GM18873 (cell line): ENCODE results near the gene BIN2.

ENCODE experiments used
- ATAC-seq: cut with Tn5 transposase; IDR thresholded peaks from one replicate; pipeline ENCODE4 v1.9.1; 2021; ENCODE audit warnings: mild to moderate bottlenecking, moderate library complexity, moderate number of reproducible peaks; ENCODE audit not compliant: unreplicated experiment, low FRiP score

Gene BIN2

GRCh38 chr12:51323966-51324895, at the start of gene BIN2:
Gene BIN2, minus strand, starts transcription at chr12:51324174. Its CDS starts 72 bp downstream, at chr12:51324102.
- ATAC-seq = no peak

- ATAC-seq = no peak
These were observed 49.2 kb upstream of the BIN2 start for GRCh38 chr12:51373187-51373586.

- no peak for ATAC-seq
These were observed 48.0 kb upstream of the BIN2 start for GRCh38 chr12:51372021-51372420.

GRCh38 chr12:51371295-51371953, 47.5 kb upstream of the BIN2 start:
- no peak for ATAC-seq

- no peak for ATAC-seq
These were observed 46.7 kb upstream of the BIN2 start for GRCh38 chr12:51370667-51371066.

GRCh38 chr12:51369581-51369980, 45.6 kb upstream of the BIN2 start:
- ATAC-seq = no peak

GRCh38 chr12:51368640-51369517, 44.9 kb upstream of the BIN2 start:
- peak; percentile 97 for ATAC-seq

- ATAC-seq = no peak
These were observed 41.3 kb upstream of the BIN2 start for GRCh38 chr12:51365276-51365675.

GRCh38 chr12:51364001-51364400, 40.0 kb upstream of the BIN2 start:
- no peak for ATAC-seq

- ATAC-seq = no peak
These were observed 38.9 kb upstream of the BIN2 start for GRCh38 chr12:51362747-51363342.

- no peak for ATAC-seq
These were observed 38.3 kb upstream of the BIN2 start for GRCh38 chr12:51362307-51362706.

- no peak for ATAC-seq
These were observed 37.4 kb upstream of the BIN2 start for GRCh38 chr12:51361161-51362016.

- ATAC-seq = no peak
These were observed 36.3 kb upstream of the BIN2 start for GRCh38 chr12:51360315-51360714.

GRCh38 chr12:51359851-51360250, 35.9 kb upstream of the BIN2 start:
- ATAC-seq = no peak

- no peak for ATAC-seq
These were observed 34.5 kb upstream of the BIN2 start for GRCh38 chr12:51358496-51358895.

GRCh38 chr12:51357374-51358047, 33.5 kb upstream of the BIN2 start:
- ATAC-seq = no peak

- no peak for ATAC-seq
These were observed 28.0 kb upstream of the BIN2 start for GRCh38 chr12:51351913-51352532.

GRCh38 chr12:51349026-51349425, 25.1 kb upstream of the BIN2 start:
- ATAC-seq = no peak
